HEK293 (cell line): ENCODE data around the gene GLIS1.

ENCODE experiments used
- CTCF ChIP-seq: fragments of 450-650 bp; formaldehyde crosslinking; IDR thresholded peaks from 2 replicates; pipeline ENCODE4 v1.5.1; 2016; ENCODE audit warnings: missing biosample characterization, missing genetic modification characterization
- MEIS1 ChIP-seq: sonication (generic); formaldehyde crosslinking; IDR thresholded peaks from 2 replicates; pipeline ENCODE4 v1.8.1; 2022; ENCODE audit warnings: missing genetic modification reagents, mild to moderate bottlenecking, borderline replicate concordance
- ZBTB10 ChIP-seq: fragments of 450-650 bp; formaldehyde crosslinking; IDR thresholded peaks from 2 replicates; pipeline ENCODE4 v1.5.1; 2016; ENCODE audit warnings: missing biosample characterization, missing genetic modification characterization
- ZBTB49 ChIP-seq: fragments of 450-650 bp; formaldehyde crosslinking; IDR thresholded peaks from 2 replicates; pipeline ENCODE4 v1.5.1; 2016; ENCODE audit warnings: missing biosample characterization, missing genetic modification characterization, low read depth
- ZFP41 ChIP-seq: fragments of 450-650 bp; formaldehyde crosslinking; IDR thresholded peaks from 2 replicates; pipeline ENCODE4 v1.5.1; 2016; ENCODE audit warnings: missing biosample characterization, missing genetic modification characterization, borderline replicate concordance
- ZNF140 ChIP-seq: fragments of 450-650 bp; formaldehyde crosslinking; IDR thresholded peaks from 2 replicates; pipeline ENCODE4 v1.5.1; 2016; ENCODE audit warnings: missing biosample characterization, missing genetic modification characterization
- ZNF157 ChIP-seq: fragments of 450-650 bp; formaldehyde crosslinking; IDR thresholded peaks from 2 replicates; pipeline ENCODE4 v1.5.1; 2016; ENCODE audit warnings: missing biosample characterization, missing genetic modification characterization
- ZNF311 ChIP-seq: fragments of 450-650 bp; formaldehyde crosslinking; IDR thresholded peaks from 2 replicates; pipeline ENCODE4 v1.5.1; 2017; ENCODE audit warnings: missing biosample characterization, missing genetic modification characterization, borderline replicate concordance
- ZNF394 ChIP-seq: fragments of 450-650 bp; formaldehyde crosslinking; IDR thresholded peaks from 2 replicates; pipeline ENCODE4 v1.5.1; 2016; ENCODE audit warnings: missing biosample characterization, missing genetic modification characterization, mild to moderate bottlenecking, moderate library complexity, borderline replicate concordance
- ZNF561 ChIP-seq: fragments of 450-650 bp; IDR thresholded peaks from 2 replicates; pipeline ENCODE4 v1.5.1; 2018; ENCODE audit warnings: missing biosample characterization, missing genetic modification characterization, borderline replicate concordance
- ZNF768 ChIP-seq: fragments of 450-650 bp; formaldehyde crosslinking; IDR thresholded peaks from 2 replicates; pipeline ENCODE4 v1.5.1; 2018; ENCODE audit warnings: missing biosample characterization, mild to moderate bottlenecking, missing genetic modification characterization

GRCh38 chr1:53643881-53644390, 95.0 kb downstream of the GLIS1 start:
- no peak for TF ChIP-seq ZNF394 (tag by site-specific recombination)
- no peak for TF ChIP-seq ZNF140 (tag by site-specific recombination)
- TF ChIP-seq CTCF (tag by site-specific recombination), result no peak
- TF ChIP-seq ZFP41 (tag by site-specific recombination), result no peak
- TF ChIP-seq MEIS1 (CRISPR knock-in tag), result no peak
- no peak for TF ChIP-seq ZNF768
- no peak for TF ChIP-seq ZBTB10 (tag by site-specific recombination)
- no peak for TF ChIP-seq ZNF561 (tag by site-specific recombination)
- TF ChIP-seq ZBTB49 (tag by site-specific recombination), result no peak
- TF ChIP-seq ZNF157 (tag by site-specific recombination), result no peak
- TF ChIP-seq ZNF311, result no peak
